Panc1 (cell line): ENCODE measurements around the gene ANKRD13A. TPM values are rescaled to one million over a fixed set of nuclear protein-coding genes. Genes with fewer than 3 reads are reported as not detected.

Source experiments
- ATAC-seq: fragments of 200-7000 bp; cut with Tn5 transposase; 2 replicates; pipeline ENCODE4 v1.9.1; 2020; ENCODE audit warnings: mild to moderate bottlenecking, moderate library complexity
- BruUV-seq: library from RNA; stranded (reverse); fragments of 400-500 nt; replicated peaks from 2 replicates; lab custom pipeline; 2021; lab: Mats Ljungman, UMichigan
- CTCF ChIA-PET: fragments of 300-600 bp; sonication (Branson Sonifier 250); formaldehyde crosslinking; loops from one replicate; lab custom pipeline; 2022; ENCODE audit warnings: antibody characterized with exemption; lab: Charles Lee
- POLR2A ChIA-PET: fragments of 300-600 bp; sonication (Branson Sonifier 250); formaldehyde crosslinking; loops from one replicate; lab custom pipeline; 2022; ENCODE audit warnings: antibody characterized with exemption; lab: Charles Lee
- DNase-seq: peaks from one replicate; pipeline ENCODE4 v3.0.0-alpha.2; 2010; ENCODE audit warnings: low read depth, low spot score
- H3K27ac ChIP-seq: 2 replicates; pipeline ENCODE4 v1.5.1; 2011; ENCODE audit warnings: mild to moderate bottlenecking, low read length, inconsistent platforms
- H3K27me3 ChIP-seq: fragments of 200-500 bp; sonication (Bioruptor generic); 2 replicates; pipeline ENCODE4 v1.6.0; 2014; ENCODE audit warnings: low read length, inconsistent platforms; ENCODE audit not compliant: control insufficient read depth, insufficient read depth
- H3K36me3 ChIP-seq: fragments of 200-500 bp; sonication (Bioruptor generic); 2 replicates; pipeline ENCODE4 v1.5.1; 2014; ENCODE audit warnings: inconsistent platforms, mild to moderate bottlenecking, low read length, moderate library complexity; ENCODE audit not compliant: control insufficient read depth, insufficient read depth
- H3K4me1 ChIP-seq: 2 replicates; pipeline ENCODE4 v1.5.1; 2011; ENCODE audit warnings: inconsistent platforms, mild to moderate bottlenecking, low read length, moderate library complexity; ENCODE audit not compliant: control insufficient read depth, insufficient read depth
- H3K4me3 ChIP-seq, 2 experiments: 2 replicates each; pipeline ENCODE4 v1.5.1; 2011 to 2012; ENCODE audit warnings: low read depth in 2 of 2, low read length in 2 of 2, mild to moderate bottlenecking in 2 of 2, inconsistent platforms in 1 of 2, moderate library complexity in 1 of 2
- H3K9me3 ChIP-seq: fragments of 200-500 bp; sonication (Bioruptor generic); 2 replicates; pipeline ENCODE4 v1.5.1; 2014; ENCODE audit warnings: low read depth, mild to moderate bottlenecking, inconsistent platforms, low read length, moderate library complexity; ENCODE audit not compliant: control insufficient read depth, insufficient read depth
- POLR2AphosphoS5 ChIP-seq: IDR thresholded peaks from 2 replicates; pipeline ENCODE4 v1.6.1; 2012; ENCODE audit warnings: mild to moderate bottlenecking, low read depth, low read length, moderate library complexity
- REST ChIP-seq, 2 experiments: IDR thresholded peaks; 2 replicates each; pipeline ENCODE4 v1.6.1; 2011 to 2012; ENCODE audit warnings: low read depth in 2 of 2, control low read depth in 1 of 2, low read length in 1 of 2, mild to moderate bottlenecking in 1 of 2, moderate library complexity in 1 of 2; ENCODE audit not compliant: insufficient read depth in 1 of 2
- SIN3A ChIP-seq: IDR thresholded peaks from 2 replicates; pipeline ENCODE4 v1.6.1; 2012; ENCODE audit warnings: low read depth, mild to moderate bottlenecking, low read length, moderate library complexity, borderline replicate concordance; ENCODE audit not compliant: insufficient read depth
- TCF7L2 ChIP-seq: IDR thresholded peaks from 2 replicates; pipeline ENCODE4 v1.6.1; 2011; ENCODE audit warnings: mild to moderate bottlenecking, low read depth, low read length, inconsistent platforms
- in situ Hi-C: cut with HindIII; loops from 2 replicates; pipeline ENCODE4 v1.10.0; 2016; ENCODE audit warnings: low sequenced_read_pairs, low pct_unique_long_range_greater_than_20kb
- intact Hi-C: fragments of 100-400 bp; cut with micrococcal nuclease; formaldehyde crosslinking; loops from one replicate; pipeline ENCODE4 v1.10.0; 2022; ENCODE audit not compliant: unreplicated experiment
- total RNA-seq: library from RNA; stranded (reverse); gene quantifications from one replicate; pipeline ENCODE4 v1.2.1, GENCODE V29; 2021; ENCODE audit not compliant: unreplicated experiment
- TF ChIP-seq, protein P1 (sequence below): fragments of 450-650 bp; IDR thresholded peaks from 2 replicates; pipeline ENCODE4 v1.5.1; 2017; ENCODE audit warnings: mild to moderate bottlenecking

The ANKRD13A gene
- total RNA-seq, 1 experiment from 2014 or later, result 34.4 TPM

GRCh38 chr12:110012659-110013058 is 13.4 kb downstream of the ANKRD13A start:
- POLR2A ChIA-PET, result interaction anchor here (1.3 kb wide), 1 partner anchor 11 kb away, joined by 4 read pairs; no protein-coding TSS in a partner anchor
- in situ Hi-C loops, result no loop called here
- no peaks in the 10 kb centered on the region for H3K9me3 ChIP-seq

DNA sequence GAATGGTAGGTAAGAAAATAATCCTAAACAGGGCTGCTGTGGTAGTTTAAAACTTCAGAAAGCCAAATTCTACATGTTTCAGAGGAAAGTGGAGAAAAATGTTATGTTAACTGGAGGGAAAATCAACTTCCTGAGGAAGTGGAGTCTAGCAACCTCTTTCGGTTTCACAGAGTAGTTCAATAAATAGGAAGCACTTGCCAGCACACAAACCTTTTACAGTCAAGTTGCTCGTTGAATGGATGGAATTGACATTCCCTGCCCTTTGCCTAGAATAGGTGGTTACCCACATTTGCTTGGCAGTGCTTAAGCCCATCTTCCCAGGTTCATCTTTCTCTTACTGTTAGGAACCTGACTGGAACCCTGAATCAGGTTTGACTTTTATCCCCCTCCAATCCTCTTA is 15.9 kb downstream of the ANKRD13A start:
- BruUV-seq, result no TSS peak
- in situ Hi-C loops (no loop called here), intact Hi-C loops (no loop called here)
- Histone ChIP-seq H3K36me3 (no peaks in the 10 kb centered on the region), H3K4me3 (no peak overlapping the region), H3K27me3 (no peaks in the 10 kb centered on the region), H3K27ac (no peak overlapping the region), H3K4me1 (no peaks in the 10 kb centered on the region), H3K9me3 (no peaks in the 10 kb centered on the region)
- no peak for TF ChIP-seq TCF7L2
- TF ChIP-seq, protein P1, sequence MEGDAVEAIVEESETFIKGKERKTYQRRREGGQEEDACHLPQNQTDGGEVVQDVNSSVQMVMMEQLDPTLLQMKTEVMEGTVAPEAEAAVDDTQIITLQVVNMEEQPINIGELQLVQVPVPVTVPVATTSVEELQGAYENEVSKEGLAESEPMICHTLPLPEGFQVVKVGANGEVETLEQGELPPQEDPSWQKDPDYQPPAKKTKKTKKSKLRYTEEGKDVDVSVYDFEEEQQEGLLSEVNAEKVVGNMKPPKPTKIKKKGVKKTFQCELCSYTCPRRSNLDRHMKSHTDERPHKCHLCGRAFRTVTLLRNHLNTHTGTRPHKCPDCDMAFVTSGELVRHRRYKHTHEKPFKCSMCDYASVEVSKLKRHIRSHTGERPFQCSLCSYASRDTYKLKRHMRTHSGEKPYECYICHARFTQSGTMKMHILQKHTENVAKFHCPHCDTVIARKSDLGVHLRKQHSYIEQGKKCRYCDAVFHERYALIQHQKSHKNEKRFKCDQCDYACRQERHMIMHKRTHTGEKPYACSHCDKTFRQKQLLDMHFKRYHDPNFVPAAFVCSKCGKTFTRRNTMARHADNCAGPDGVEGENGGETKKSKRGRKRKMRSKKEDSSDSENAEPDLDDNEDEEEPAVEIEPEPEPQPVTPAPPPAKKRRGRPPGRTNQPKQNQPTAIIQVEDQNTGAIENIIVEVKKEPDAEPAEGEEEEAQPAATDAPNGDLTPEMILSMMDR, result no peak
- no peak for TF ChIP-seq SIN3A
- no peak for TF ChIP-seq POLR2AphosphoS5
- no peak for TF ChIP-seq REST (IDR thresholded peaks at IDR 0.05; ENCODE audit: insufficient read depth in 1 of 2, low read depth in 2 of 2, low read length in 1 of 2)
- ChIA-PET POLR2A (no interaction called here), CTCF (no interaction called here)
- no peak for DNase-seq
- no peak for ATAC-seq

More at GRCh38 chr12:110012659-110013058, 13.4 kb downstream of the ANKRD13A start:
- TF ChIP-seq POLR2AphosphoS5 (no peak), SIN3A (no peak), TCF7L2 (no peak), REST (IDR thresholded peaks at IDR 0.05; ENCODE audit: insufficient read depth in 1 of 2, low read depth in 2 of 2, low read length in 1 of 2) (no peak)
- TF ChIP-seq, protein P1, result no peak
- no TSS peak for BruUV-seq
- H3K27ac ChIP-seq, result no peak overlapping the region
- H3K4me1 ChIP-seq, result no peaks in the 10 kb centered on the region
- no peak for ATAC-seq
- intact Hi-C loops, result no loop called here
- no peak overlapping the region for H3K4me3 ChIP-seq
- H3K27me3 ChIP-seq, result no peaks in the 10 kb centered on the region
- CTCF ChIA-PET, result interaction anchor here (1.5 kb wide), 1 partner anchor 12 kb away, joined by 4 read pairs; no protein-coding TSS in a partner anchor
- no peaks in the 10 kb centered on the region for H3K36me3 ChIP-seq
- DNase-seq, result no peak
